Muscle of leg (tissue), 11 donors: ENCODE measurements around the gene RHD. TPM values are rescaled to one million over a fixed set of nuclear protein-coding genes. Genes with fewer than 3 reads are reported as not detected.
"Not testable (repeated sequence)": the region's sequence is repeated elsewhere in the genome, so short reads cannot be mapped to it uniquely, and the experiment has no call there.

Experiments used
- DNase-seq: peaks from one replicate; pipeline ENCODE4 v3.0.0; 2013
- H3K27ac ChIP-seq: one replicate; pipeline ENCODE4 v1.5.1; 2013; ENCODE audit warnings: mild to moderate bottlenecking, low read length, control low read depth
- H3K27me3 ChIP-seq: one replicate; pipeline ENCODE4 v1.6.1; 2013; ENCODE audit warnings: low read length; ENCODE audit not compliant: control insufficient read depth, insufficient read depth
- H3K36me3 ChIP-seq: one replicate; pipeline ENCODE4 v1.6.1; 2013; ENCODE audit warnings: low read length; ENCODE audit not compliant: control insufficient read depth, insufficient read depth
- H3K4me1 ChIP-seq: one replicate; pipeline ENCODE4 v1.6.1; 2013; ENCODE audit warnings: low read length; ENCODE audit not compliant: control insufficient read depth, insufficient read depth
- H3K4me3 ChIP-seq: one replicate; pipeline ENCODE4 v1.5.1; 2013; ENCODE audit warnings: low read length, control low read depth
- H3K9me3 ChIP-seq: replicated peaks from 2 replicates; pipeline ENCODE4 v1.6.1; 2013; ENCODE audit warnings: low read depth, low read length; ENCODE audit not compliant: control insufficient read depth
- WGBS: methylation state at CpG from one replicate; pipeline ENCODE4 v1.1.5; 2013; ENCODE audit warnings: missing lambda C conversion rate; ENCODE audit not compliant: insufficient coverage; 5-methylcytosine and 5-hydroxymethylcytosine counted together
- polyA plus RNA-seq, 8 donors: library from polyadenylated mRNA; unstranded; fragments of 120-200 nt; gene quantifications; one replicate each; pipeline versions ENCODE4 v1.2.1 to v1.2.3, GENCODE V29; 2013; ENCODE audit warnings: inconsistent platforms in 1 of 8, low replicate concordance in 1 of 8; ENCODE audit not compliant: insufficient read length in 8 of 8, insufficient read depth in 1 of 8
- total RNA-seq: library from RNA; stranded (reverse); fragments of 120-200 nt; gene quantifications from one replicate; pipeline ENCODE4 v1.2.4, GENCODE V29; 2013

Gene RHD
- total and polyA plus RNA-seq, 9 donors, result 0.15 to 1.2 (median 0.48) TPM

GRCh38 chr1:25378367-25378766, 106.1 kb downstream of the RHD start:
- DNase-seq, H3K27ac ChIP-seq, H3K4me1 ChIP-seq, H3K36me3 ChIP-seq, H3K27me3 ChIP-seq, H3K9me3 ChIP-seq, H3K4me3 ChIP-seq: not testable (repeated sequence)
- WGBS, result 80% methylated on average over 3 of the region's 3 CpGs

Other genes with a start within 250 kb of the RHD start
- 54.4 TPM for gene SYF2, start 40.0 kb upstream of the RHD start, total RNA-seq
- 10 to 100 TPM; 52.6 to 65.6 (median 58.7) TPM for gene SYF2, start 40.0 kb upstream of the RHD start, polyA plus RNA-seq
- 68.5 TPM for gene RSRP1, start 25.1 kb upstream of the RHD start, total RNA-seq
- gene RSRP1, start 25.1 kb upstream of the RHD start, polyA plus RNA-seq, result 10 to 100 TPM; 39.1 to 78.0 (median 57.5) TPM
- gene TMEM50A, start 65.8 kb downstream of the RHD start, total RNA-seq, result 39.2 TPM
- gene TMEM50A, start 65.8 kb downstream of the RHD start, polyA plus RNA-seq, result 10 to 100 TPM; 60.2 to 86.2 (median 68.3) TPM
- gene RHCE, start 148.3 kb downstream of the RHD start, total RNA-seq, result 0.44 TPM
- gene RHCE, start 148.3 kb downstream of the RHD start, polyA plus RNA-seq, result 1 to 10 TPM in 7 of 8 donors, under 1 TPM in 1; 0.83 to 2.4 (median 1.4) TPM
- gene MACO1, start 158.4 kb downstream of the RHD start, total RNA-seq, result 17.0 TPM
- 10 to 100 TPM; 15.6 to 19.4 (median 17.5) TPM for gene MACO1, start 158.4 kb downstream of the RHD start, polyA plus RNA-seq